Measurements from ENCODE around the gene RXRB.
"Not testable (repeated sequence)": the region's sequence is repeated elsewhere in the genome, so short reads cannot be mapped to it uniquely, and the experiment has no call there.

RXRB gene

DNA sequence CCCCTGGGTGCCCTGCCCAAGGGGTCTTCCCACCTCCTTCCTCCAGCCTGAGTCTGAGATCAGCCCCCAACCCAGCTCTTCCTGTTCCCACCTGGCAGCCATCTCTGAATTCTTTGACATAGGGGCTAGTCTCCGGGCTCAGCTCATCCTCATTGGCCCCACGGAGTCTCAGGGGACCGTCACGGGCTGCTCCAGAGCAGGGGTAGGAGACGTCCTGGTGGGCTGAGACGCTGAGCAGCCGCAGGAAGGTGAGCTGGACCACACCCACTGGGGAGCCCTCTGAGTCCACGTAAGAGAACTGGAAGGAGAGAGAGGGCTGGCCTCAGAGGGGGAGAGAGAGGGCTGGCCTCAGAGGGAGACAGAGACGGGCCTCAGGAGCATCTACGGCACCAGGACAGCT lies 36.3 kb downstream of the RXRB start:
- peaks cover 10% of the 10 kb centered on the region for H3K4me1 ChIP-seq (ENCODE audit: control insufficient read depth, low read depth, low read length)

DNA sequence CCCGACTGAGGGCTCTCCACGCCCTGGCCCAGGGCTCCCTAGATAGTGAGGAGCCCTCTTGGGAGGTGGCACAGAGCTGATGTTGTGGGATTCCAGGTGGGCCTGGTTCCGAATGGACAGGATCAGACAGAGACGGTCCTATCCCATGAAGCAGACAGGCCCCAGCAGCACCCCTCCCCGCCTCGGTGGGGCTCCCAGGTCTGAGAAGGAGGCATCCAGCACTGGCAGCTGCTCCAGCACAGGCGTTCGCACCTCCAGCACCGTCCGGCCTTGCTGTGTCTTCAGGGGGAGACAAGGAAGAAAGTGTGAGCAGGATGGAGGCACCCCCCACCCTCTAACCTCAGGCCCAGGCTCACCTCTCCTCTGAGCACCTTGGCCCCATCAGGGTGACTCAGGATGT lies 36.9 kb downstream of the RXRB start:
- no peak overlapping the region for H3K9ac ChIP-seq (ENCODE audit: low read length)
- peaks cover 16% of the 10 kb centered on the region for H3K27me3 ChIP-seq (ENCODE audit: control insufficient read depth, insufficient read depth, low read length)
- no peaks in the 10 kb centered on the region for H3K36me3 ChIP-seq (ENCODE audit: control insufficient read depth, low read depth, low read length)
- no peak overlapping the region for H3K4me3 ChIP-seq (ENCODE audit: low read length)
- no peaks in the 10 kb centered on the region for H3K9me3 ChIP-seq (ENCODE audit: control insufficient read depth, low read depth, low read length)
- no peak overlapping the region for H3K27ac ChIP-seq (ENCODE audit: low read length)
- H3K4me1 ChIP-seq (ENCODE audit: control insufficient read depth, low read depth, low read length) = peaks cover 10% of the 10 kb centered on the region

More for the DNA sequence above, 36.3 kb downstream of the RXRB start:
- Histone ChIP-seq H3K4me3 (ENCODE audit: low read length) (no peak overlapping the region), H3K27me3 (ENCODE audit: control insufficient read depth, insufficient read depth, low read length) (peaks cover 16% of the 10 kb centered on the region), H3K9ac (ENCODE audit: low read length) (no peak overlapping the region), H3K9me3 (ENCODE audit: control insufficient read depth, low read depth, low read length) (no peaks in the 10 kb centered on the region), H3K36me3 (ENCODE audit: control insufficient read depth, low read depth, low read length) (no peaks in the 10 kb centered on the region), H3K27ac (ENCODE audit: low read length) (no peak overlapping the region)

GRCh38 chr6:33161354-33162331 lies 38.8 kb downstream of the RXRB start:
- H3K4me1 ChIP-seq (ENCODE audit: control insufficient read depth, low read depth, low read length) = peaks cover 10% of the 10 kb centered on the region
- peak overlapping the region; percentile 52 for H3K9ac ChIP-seq (ENCODE audit: low read length)
- H3K4me3 ChIP-seq (ENCODE audit: low read length) = peak overlapping the region; percentile 64
- H3K36me3 ChIP-seq (ENCODE audit: control insufficient read depth, low read depth, low read length) = no peaks in the 10 kb centered on the region
- H3K27me3 ChIP-seq (ENCODE audit: control insufficient read depth, insufficient read depth, low read length) = peaks cover 16% of the 10 kb centered on the region
- H3K27ac ChIP-seq (ENCODE audit: low read length) = no peak overlapping the region
- no peaks in the 10 kb centered on the region for H3K9me3 ChIP-seq (ENCODE audit: control insufficient read depth, low read depth, low read length)

- Histone ChIP-seq H3K4me3 (ENCODE audit: low read length) (peak overlapping the region; percentile 64), H3K27me3 (ENCODE audit: control insufficient read depth, insufficient read depth, low read length) (peaks cover 16% of the 10 kb centered on the region), H3K27ac (ENCODE audit: low read length) (no peak overlapping the region), H3K4me1 (ENCODE audit: control insufficient read depth, low read depth, low read length) (peaks cover 10% of the 10 kb centered on the region), H3K9ac (ENCODE audit: low read length) (no peak overlapping the region), H3K36me3 (ENCODE audit: control insufficient read depth, low read depth, low read length) (no peaks in the 10 kb centered on the region), H3K9me3 (ENCODE audit: control insufficient read depth, low read depth, low read length) (no peaks in the 10 kb centered on the region)
Measured at GRCh38 chr6:33160728-33161344, 39.6 kb downstream of the RXRB start.

DNA sequence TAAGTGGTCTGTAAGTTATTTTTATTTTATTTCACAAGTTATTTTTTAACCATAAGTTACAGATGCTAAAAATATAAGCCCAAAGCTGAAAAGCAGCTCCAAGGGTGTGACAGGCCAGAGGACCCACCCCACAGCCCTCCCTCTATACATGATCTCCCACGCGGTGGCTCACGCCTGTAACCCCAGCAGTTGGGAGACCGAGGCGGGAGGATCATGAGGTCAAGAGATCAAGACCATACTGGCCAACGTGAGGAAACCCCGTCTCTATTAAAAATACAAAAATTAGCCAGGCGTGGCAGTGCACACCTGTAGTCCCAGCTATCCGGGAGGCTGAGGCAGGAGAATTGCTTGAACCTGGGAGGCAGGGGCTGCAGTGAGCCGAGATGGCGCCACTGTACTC lies 40.4 kb downstream of the RXRB start:
- peaks cover 10% of the 10 kb centered on the region for H3K4me1 ChIP-seq (ENCODE audit: control insufficient read depth, low read depth, low read length)
- no peak overlapping the region for H3K27ac ChIP-seq (ENCODE audit: low read length)
- no peak overlapping the region for H3K4me3 ChIP-seq (ENCODE audit: low read length)

DNA sequence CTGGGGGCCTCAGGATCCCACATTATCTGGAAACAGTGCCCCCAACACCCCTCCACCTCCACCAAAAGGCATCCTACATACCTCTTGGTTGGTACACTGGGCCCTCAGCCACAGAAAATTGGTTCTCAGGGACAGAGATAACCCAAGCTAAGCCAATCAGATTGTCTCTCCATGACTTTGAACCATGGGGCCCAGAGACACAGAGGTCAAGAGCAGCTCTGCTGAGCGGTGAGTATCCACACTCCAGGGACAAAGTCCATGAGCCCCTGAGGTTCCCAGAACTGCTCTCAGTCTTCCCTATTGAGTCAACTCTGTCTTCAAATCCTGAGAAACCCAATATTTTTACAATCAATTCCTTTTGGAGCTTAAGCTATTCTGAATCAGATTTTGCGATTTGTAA lies 43.5 kb downstream of the RXRB start:
- Histone ChIP-seq H3K4me1 (ENCODE audit: control insufficient read depth, low read depth, low read length) (peaks cover 8% of the 10 kb centered on the region), H3K4me3 (ENCODE audit: low read length) (no peak overlapping the region), H3K36me3 (ENCODE audit: control insufficient read depth, low read depth, low read length) (no peaks in the 10 kb centered on the region), H3K9me3 (ENCODE audit: control insufficient read depth, low read depth, low read length) (no peaks in the 10 kb centered on the region), H3K27ac (ENCODE audit: low read length) (no peak overlapping the region), H3K9ac (ENCODE audit: low read length) (no peak overlapping the region), H3K27me3 (ENCODE audit: control insufficient read depth, insufficient read depth, low read length) (peaks cover 8% of the 10 kb centered on the region)

More for the DNA sequence above, 40.4 kb downstream of the RXRB start:
- no peak overlapping the region for H3K9ac ChIP-seq (ENCODE audit: low read length)
- no peaks in the 10 kb centered on the region for H3K9me3 ChIP-seq (ENCODE audit: control insufficient read depth, low read depth, low read length)
- H3K27me3 ChIP-seq (ENCODE audit: control insufficient read depth, insufficient read depth, low read length) = peaks cover 16% of the 10 kb centered on the region
- no peaks in the 10 kb centered on the region for H3K36me3 ChIP-seq (ENCODE audit: control insufficient read depth, low read depth, low read length)

DNA sequence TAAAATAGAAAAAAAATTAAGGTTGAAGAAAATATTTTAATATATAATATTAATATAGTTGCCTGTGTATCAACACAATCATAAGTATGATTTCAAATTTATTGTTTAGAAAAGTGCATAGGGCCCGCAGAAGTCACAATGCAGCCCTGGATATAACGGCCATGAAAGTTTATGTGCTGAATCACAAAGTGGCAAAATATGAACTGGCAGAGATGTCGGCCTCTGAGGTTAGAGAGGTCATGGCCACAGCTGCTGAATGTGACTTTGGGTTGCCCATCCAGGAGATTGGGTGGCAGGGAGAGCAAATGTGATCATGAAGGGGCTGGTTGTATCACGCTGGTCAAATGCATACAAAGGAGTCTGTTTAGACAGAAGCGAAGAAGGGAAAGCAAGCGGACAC lies 43.9 kb downstream of the RXRB start:
- Histone ChIP-seq H3K4me1 (ENCODE audit: control insufficient read depth, low read depth, low read length) (peaks cover 5% of the 10 kb centered on the region), H3K9me3 (ENCODE audit: control insufficient read depth, low read depth, low read length) (no peaks in the 10 kb centered on the region), H3K27me3 (ENCODE audit: control insufficient read depth, insufficient read depth, low read length) (peaks cover 4% of the 10 kb centered on the region), H3K36me3 (ENCODE audit: control insufficient read depth, low read depth, low read length) (no peaks in the 10 kb centered on the region), H3K4me3 (ENCODE audit: low read length) (no peak overlapping the region), H3K27ac (ENCODE audit: low read length) (no peak overlapping the region), H3K9ac (ENCODE audit: low read length) (no peak overlapping the region)

- no peaks in the 10 kb centered on the region for H3K9me3 ChIP-seq (ENCODE audit: control insufficient read depth, low read depth, low read length)
- no peaks in the 10 kb centered on the region for H3K36me3 ChIP-seq (ENCODE audit: control insufficient read depth, low read depth, low read length)
- no peak overlapping the region for H3K27ac ChIP-seq (ENCODE audit: low read length)
- no peak overlapping the region for H3K4me3 ChIP-seq (ENCODE audit: low read length)
- no peak overlapping the region for H3K9ac ChIP-seq (ENCODE audit: low read length)
- H3K27me3 ChIP-seq (ENCODE audit: control insufficient read depth, insufficient read depth, low read length) = no peaks in the 10 kb centered on the region
- no peaks in the 10 kb centered on the region for H3K4me1 ChIP-seq (ENCODE audit: control insufficient read depth, low read depth, low read length)
Measured at GRCh38 chr6:33154349-33154748, 46.1 kb downstream of the RXRB start.

DNA sequence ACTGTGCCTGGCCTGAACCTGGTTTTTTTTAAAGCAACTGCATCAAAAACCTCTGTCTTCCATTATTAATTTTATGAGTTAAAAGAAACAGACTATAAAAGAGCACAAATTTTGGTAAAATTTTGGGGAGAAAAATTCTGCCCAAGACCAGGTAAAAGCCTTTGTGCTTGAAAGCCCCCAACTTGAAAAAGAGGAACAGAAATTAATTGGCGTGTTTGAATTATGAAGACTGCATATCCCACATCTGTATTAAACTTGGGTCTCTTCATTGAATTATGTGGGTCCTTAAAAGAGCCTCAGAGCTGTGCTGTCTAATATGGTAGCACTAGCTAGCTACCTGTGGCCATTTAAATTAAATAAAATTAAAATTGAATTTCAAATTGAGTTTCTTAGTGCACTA lies 49.4 kb downstream of the RXRB start:
- no peak overlapping the region for H3K9ac ChIP-seq (ENCODE audit: low read length)
- H3K36me3 ChIP-seq (ENCODE audit: control insufficient read depth, low read depth, low read length) = no peaks in the 10 kb centered on the region
- no peaks in the 10 kb centered on the region for H3K27me3 ChIP-seq (ENCODE audit: control insufficient read depth, insufficient read depth, low read length)
- no peaks in the 10 kb centered on the region for H3K9me3 ChIP-seq (ENCODE audit: control insufficient read depth, low read depth, low read length)
- H3K27ac ChIP-seq (ENCODE audit: low read length) = no peak overlapping the region
- H3K4me1 ChIP-seq (ENCODE audit: control insufficient read depth, low read depth, low read length) = peaks cover 3% of the 10 kb centered on the region
- H3K4me3 ChIP-seq (ENCODE audit: low read length) = no peak overlapping the region

DNA sequence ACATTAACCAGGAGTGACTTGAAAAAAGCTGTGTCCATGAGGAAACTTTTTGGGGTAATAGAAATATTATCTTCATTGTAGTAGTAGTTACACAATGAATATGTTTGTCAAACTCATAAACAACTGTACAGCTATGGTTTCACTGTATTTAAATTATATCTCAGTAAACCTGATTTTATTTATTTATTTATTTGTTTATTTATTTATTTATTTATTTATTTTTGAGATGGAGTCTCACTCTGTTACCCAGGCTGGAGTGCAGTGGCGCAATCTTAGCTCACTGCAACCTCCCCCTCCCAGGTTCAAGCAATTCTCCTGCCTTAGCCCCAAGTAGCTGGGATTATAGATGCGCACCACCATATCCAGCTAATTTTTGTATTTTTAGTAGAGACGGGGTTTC lies 49.9 kb downstream of the RXRB start:
- H3K36me3 ChIP-seq (ENCODE audit: control insufficient read depth, low read depth, low read length); H3K27me3 ChIP-seq (ENCODE audit: control insufficient read depth, insufficient read depth, low read length); H3K27ac ChIP-seq (ENCODE audit: low read length); H3K4me1 ChIP-seq (ENCODE audit: control insufficient read depth, low read depth, low read length); H3K4me3 ChIP-seq (ENCODE audit: low read length); H3K9ac ChIP-seq (ENCODE audit: low read length); H3K9me3 ChIP-seq (ENCODE audit: control insufficient read depth, low read depth, low read length): not testable (repeated sequence)

DNA sequence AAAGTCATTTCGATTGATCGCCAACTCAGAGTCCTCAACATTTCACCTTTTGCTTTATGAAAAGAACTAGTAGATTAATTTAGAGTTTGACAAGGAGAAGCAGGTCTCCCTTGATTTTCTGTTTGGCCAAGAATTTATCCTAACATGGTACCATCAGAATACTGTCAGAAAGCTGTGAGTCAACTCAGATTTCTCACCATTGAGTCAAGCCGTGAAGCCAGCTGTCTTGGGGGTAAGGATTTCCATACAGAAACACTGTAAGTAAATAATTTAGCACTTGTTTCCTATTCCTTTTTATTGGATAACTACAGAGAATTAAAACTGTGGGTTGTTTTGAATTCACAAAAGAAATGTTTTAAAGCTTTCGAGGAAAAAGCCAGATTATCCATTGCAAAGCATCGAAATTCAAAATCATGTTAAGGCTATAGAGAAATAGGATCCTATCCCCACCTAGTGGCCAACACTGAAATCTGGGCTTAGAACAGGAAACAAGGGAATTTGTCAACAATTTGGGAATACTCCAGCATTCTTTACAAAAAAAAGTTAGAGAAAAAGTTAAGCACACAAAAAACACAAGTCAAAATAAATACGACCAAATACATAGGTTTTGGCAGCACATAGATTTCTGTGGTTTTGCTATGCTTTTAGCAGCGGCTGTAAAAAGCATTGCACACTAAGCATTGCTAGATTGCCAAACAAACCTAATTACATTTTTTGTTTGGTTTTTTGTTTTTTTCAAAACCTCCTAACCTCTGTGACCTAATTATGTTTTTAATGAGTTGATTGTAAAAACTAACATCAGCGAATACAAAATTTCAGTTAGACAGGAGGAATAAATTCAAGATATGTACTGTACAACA lies 52.4 kb downstream of the RXRB start:
- Histone ChIP-seq H3K27me3 (ENCODE audit: control insufficient read depth, insufficient read depth, low read length) (no peaks in the 10 kb centered on the region), H3K36me3 (ENCODE audit: control insufficient read depth, low read depth, low read length) (no peaks in the 10 kb centered on the region), H3K9ac (ENCODE audit: low read length) (no peak overlapping the region), H3K4me3 (ENCODE audit: low read length) (no peak overlapping the region), H3K27ac (ENCODE audit: low read length) (no peak overlapping the region), H3K9me3 (ENCODE audit: control insufficient read depth, low read depth, low read length) (no peaks in the 10 kb centered on the region), H3K4me1 (ENCODE audit: control insufficient read depth, low read depth, low read length) (peaks cover 3% of the 10 kb centered on the region)

Data from iPS-18a (cell line).